EH (cell line): Measurements from ENCODE around the gene PDE6G.
"Not testable (repeated sequence)": the region's sequence is repeated elsewhere in the genome, so short reads cannot be mapped to it uniquely, and the experiment has no call there.

ENCODE experiments used
- DNase-seq: peaks from one replicate; pipeline ENCODE4 v3.0.0-alpha.2; 2015; ENCODE audit warnings: low read depth

PDE6G gene

DNA sequence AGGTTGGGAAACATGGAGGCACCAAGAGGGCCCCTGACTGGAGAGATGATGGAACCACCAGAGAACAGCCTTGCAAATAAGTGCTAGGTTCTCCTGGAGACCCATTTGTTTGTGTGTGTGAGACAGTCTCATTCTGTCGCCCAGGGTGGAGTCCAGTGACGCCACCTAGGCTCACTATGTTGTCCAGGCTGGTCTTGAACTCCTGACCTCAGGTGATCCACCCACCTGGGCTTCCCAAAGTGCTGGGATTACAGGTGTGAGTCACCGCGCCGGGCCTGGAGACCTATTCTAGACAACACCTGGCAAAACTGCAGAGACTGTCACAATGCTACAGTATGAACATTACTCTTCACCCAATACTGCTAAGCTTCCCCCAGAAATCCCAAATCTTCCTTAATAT, 20.9 kb downstream of the PDE6G start:
- no peak for DNase-seq

DNA sequence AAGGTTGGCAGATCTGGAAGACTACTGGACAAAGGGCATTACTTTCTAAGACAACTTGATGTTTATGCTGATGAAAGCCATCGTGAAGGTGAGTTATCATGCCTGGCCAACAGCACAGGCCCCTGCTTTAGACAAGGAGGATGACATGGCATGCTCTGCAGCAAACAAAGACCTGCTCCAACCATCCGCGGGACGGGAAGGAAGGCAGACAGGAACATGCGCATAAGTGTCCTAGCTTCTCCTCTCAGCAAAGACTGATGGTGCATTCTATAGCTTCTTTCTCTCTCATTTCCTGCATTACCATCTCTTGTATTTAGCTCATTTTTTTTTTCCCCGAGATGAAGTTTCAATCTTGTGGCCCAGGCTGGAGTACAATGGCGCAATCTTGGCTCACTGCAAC, 24.9 kb downstream of the PDE6G start:
- DNase-seq = no peak

DNA sequence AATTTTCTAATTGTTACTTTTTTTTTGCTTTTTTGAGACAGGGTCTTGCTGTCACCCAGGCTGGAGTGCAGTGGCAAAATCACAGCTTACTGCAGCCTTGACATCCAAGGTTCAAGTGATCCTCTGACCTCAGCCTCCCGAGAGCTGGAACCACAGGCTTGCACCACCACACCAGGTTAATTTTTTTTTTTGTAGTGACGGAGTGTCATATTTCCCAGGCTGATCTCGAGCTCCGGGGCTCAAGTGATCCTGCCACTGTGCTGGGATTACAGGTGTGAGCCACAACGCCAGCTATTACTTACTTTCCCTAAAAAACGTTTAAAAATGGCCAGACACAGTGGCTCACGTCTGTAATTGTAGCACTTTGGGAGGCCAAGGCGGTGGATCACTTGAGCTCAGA, 26.1 kb downstream of the PDE6G start:
- no peak for DNase-seq

GRCh38 chr17:81621494-81622130, 34.7 kb downstream of the PDE6G start:
- no peak for DNase-seq

- DNase-seq = not testable (repeated sequence)
Measured at GRCh38 chr17:81618307-81618706, 38.0 kb downstream of the PDE6G start.

DNA sequence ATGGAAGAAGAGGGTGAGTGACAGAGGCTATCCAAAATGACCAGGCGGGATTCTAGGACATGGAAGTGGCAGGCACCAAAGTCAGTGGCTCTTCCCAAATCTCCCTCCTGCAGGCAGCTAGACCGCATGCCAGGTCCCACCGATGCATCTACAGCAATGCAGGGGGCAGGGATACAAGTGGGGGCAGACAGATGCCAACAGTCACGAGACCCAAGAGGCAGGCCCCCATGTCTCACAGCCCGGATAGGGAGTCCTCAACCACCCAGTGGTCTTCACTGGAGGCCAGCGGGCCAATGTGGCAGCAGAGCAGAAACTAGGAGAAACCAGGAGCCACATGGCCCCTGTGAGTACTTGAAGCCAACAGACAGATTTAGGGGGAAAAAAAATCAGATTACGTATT, 39.5 kb downstream of the PDE6G start:
- DNase-seq = no peak

DNA sequence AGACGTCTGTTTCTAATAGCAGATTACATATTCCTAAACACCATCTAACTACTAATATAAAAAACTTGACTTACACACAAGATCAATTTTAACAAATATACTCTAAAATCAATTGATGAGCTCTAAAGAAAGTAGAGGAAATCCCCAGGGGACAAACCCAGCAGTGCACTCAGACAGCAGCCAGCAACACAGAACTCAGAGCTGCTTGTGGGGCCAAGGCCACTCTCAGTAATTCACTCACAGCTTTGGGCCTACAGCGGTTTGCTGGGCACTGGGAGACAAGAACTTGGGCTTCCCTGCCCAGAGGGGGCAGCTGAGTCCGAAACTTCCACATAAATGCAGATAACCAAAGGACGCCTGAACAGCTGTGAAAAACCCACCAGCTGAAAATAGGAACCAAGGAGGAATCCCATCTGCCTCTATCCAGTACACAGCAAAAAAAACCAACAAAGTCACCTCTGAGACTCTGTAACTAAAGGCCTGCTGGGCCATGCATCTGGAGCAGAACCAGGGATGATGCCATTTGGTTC, 40.9 kb downstream of the PDE6G start:
- DNase-seq = no peak

GRCh38 chr17:81612172-81612970, 44.0 kb downstream of the PDE6G start:
- DNase-seq = no peak

GRCh38 chr17:81609541-81610311, 46.6 kb downstream of the PDE6G start:
- DNase-seq = no peak

GRCh38 chr17:81608605-81609004, 47.7 kb downstream of the PDE6G start:
- DNase-seq = no peak

DNA sequence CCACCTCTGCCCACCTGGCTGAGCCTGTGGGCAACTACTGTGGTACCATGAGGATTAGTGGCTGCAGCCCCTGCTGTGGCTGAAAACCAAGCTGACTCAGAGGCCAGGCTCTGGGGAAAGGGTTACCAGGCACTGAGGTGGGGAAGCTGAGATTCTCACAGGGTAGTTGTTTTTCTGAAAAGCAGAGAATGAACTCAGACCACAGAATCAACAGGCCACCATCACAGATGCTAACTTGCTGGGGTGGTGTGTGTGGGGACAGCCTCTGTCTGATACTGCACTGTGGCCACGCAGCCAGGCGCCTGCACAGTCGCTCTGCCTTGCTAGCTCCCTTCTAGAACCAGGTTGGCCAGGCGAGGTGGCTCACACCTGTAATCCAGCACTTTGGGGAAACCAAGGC, 48.3 kb downstream of the PDE6G start:
- DNase-seq = peak; percentile 25

GRCh38 chr17:81607431-81607830, 48.9 kb downstream of the PDE6G start:
- DNase-seq = peak; percentile 63

DNA sequence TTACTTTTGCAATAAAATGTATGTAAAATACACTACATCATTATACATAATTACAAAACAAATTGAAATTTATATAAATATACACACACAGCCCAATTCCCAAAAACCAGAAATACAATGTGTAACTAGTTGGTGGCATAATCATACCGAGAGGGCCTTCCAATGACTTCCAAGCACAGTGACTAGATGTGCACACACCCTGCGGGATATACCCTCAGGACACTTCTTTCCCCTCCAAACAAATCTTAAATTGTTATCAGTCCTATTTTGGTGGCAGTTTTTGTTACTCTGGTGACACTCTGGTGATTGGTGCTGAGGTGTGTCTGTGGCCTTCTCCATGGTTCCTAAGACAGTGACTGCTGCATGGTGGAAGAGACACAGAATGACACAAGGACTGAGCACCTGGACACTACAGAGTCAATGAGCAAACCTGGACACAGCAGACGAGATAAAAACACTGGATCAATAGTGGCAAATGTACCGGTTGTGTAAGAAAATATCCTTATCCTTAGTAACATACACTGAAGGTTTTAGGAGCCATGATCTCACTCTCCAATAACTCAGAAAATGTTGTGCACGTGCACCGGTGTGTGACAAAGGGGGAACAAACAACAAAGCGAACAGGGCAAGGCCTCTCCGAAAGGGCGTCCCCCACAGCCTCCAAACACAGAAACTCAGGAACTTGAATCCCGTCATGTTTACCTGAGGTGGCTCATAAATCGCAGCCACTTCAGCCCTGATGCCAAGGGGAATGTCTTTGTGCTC, 52.3 kb downstream of the PDE6G start:
- DNase-seq = no peak

DNA sequence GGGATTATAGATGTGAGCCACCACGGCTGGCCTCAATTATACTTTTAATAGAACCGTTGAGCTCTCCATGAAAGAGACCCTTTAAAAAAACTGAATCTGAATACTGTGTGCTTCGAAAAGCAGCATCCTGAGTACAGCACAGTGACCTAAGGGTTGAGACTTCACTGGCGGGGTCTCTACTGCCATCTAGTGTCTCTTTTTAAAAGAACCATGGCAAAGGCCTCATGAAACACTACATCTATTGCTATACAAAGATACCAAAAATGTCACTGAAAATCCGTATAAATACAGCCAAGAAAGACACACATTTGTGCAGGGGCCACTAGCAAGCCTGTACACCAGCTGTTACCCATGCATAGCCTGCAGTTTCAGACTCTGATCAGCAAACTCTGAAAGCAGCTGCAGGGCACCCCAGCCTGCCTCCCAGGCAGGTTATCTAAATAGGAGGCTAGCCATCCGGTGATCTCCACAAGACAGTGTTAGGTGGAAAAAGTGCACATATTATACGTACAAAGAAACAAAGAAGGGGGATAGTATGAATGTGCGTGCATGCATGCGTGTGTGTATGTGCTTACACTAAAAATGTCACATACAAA, 54.7 kb downstream of the PDE6G start:
- DNase-seq = peak; percentile 82
